GM19372 (cell line): Measurements from ENCODE around the gene ZNRD2.

Experiments
- ATAC-seq: cut with Tn5 transposase; IDR thresholded peaks from one replicate; pipeline ENCODE4 v1.9.1; 2021; ENCODE audit warnings: mild to moderate bottlenecking, low read depth, moderate library complexity; ENCODE audit not compliant: unreplicated experiment

The ZNRD2 gene

GRCh38 chr11:65583589-65583988 is 13.3 kb downstream of the ZNRD2 start:
- no peak for ATAC-seq

GRCh38 chr11:65584106-65584505 is 13.8 kb downstream of the ZNRD2 start:
- no peak for ATAC-seq

- no peak for ATAC-seq
These were observed 14.5 kb downstream of the ZNRD2 start for GRCh38 chr11:65584723-65585171.

GRCh38 chr11:65585396-65586246 is 15.3 kb downstream of the ZNRD2 start:
- no peak for ATAC-seq

GRCh38 chr11:65586247-65586630 is 16.0 kb downstream of the ZNRD2 start:
- ATAC-seq, result no peak

GRCh38 chr11:65586676-65587075 is 16.4 kb downstream of the ZNRD2 start:
- no peak for ATAC-seq

GRCh38 chr11:65588199-65589054 is 18.1 kb downstream of the ZNRD2 start:
- peak; percentile 73 for ATAC-seq

GRCh38 chr11:65589444-65590239 is 19.4 kb downstream of the ZNRD2 start:
- ATAC-seq, result no peak

- no peak for ATAC-seq
These were observed 20.0 kb downstream of the ZNRD2 start for GRCh38 chr11:65590240-65590738.

- no peak for ATAC-seq
These were observed 21.9 kb downstream of the ZNRD2 start for GRCh38 chr11:65591939-65592857.

- ATAC-seq, result no peak
These were observed 22.7 kb downstream of the ZNRD2 start for GRCh38 chr11:65592858-65593517.

- no peak for ATAC-seq
These were observed 23.5 kb downstream of the ZNRD2 start for GRCh38 chr11:65593518-65594414.

- no peak for ATAC-seq
These were observed 24.9 kb downstream of the ZNRD2 start for GRCh38 chr11:65595131-65595530.

- ATAC-seq, result no peak
These were observed 25.4 kb downstream of the ZNRD2 start, which contains the start of gene KCNK7 for GRCh38 chr11:65595543-65596281. Gene KCNK7 (minus strand): TSS chr11:65595800. CDS start chr11:65595772, 28 bp downstream.

- no peak for ATAC-seq
These were observed 26.2 kb downstream of the ZNRD2 start for GRCh38 chr11:65596520-65596919.

- ATAC-seq, result no peak
These were observed 28.0 kb downstream of the ZNRD2 start for GRCh38 chr11:65598258-65598699.
